Hindlimb muscle (tissue), 1 donor: ENCODE measurements around the gene PYCARD. TPM values are rescaled to one million over a fixed set of nuclear protein-coding genes. Genes with fewer than 3 reads are reported as not detected.
"Not testable (repeated sequence)": the region's sequence is repeated elsewhere in the genome, so short reads cannot be mapped to it uniquely, and the experiment has no call there.

Source experiments
- DNase-seq: peaks from one replicate; pipeline ENCODE4 v3.0.0-alpha.2; 2013
- polyA plus RNA-seq: library from polyadenylated mRNA; unstranded; fragments of 120-200 nt; gene quantifications from one replicate; pipeline ENCODE4 v1.2.1, GENCODE V29; 2013; ENCODE audit not compliant: insufficient read length

The PYCARD gene
- polyA plus RNA-seq, 1 donor: 9.1 TPM

- DNase-seq: no peak
Measured at GRCh38 chr16:31214708-31215286, 12.2 kb upstream of the PYCARD start.

GRCh38 chr16:31213877-31214707 is 11.5 kb upstream of the PYCARD start, which contains the start of gene TRIM72:
TSS of gene TRIM72 (plus strand) at chr16:31214119. CDS start at chr16:31214739, 620 bp downstream.
- DNase-seq: peak; percentile 54

GRCh38 chr16:31213342-31213741 is 10.8 kb upstream of the PYCARD start:
- no peak for DNase-seq

GRCh38 chr16:31206776-31207175 is 4.2 kb upstream of the PYCARD start:
- DNase-seq: no peak

GRCh38 chr16:31204871-31205666 is 2.5 kb upstream of the PYCARD start:
- DNase-seq: no peak

GRCh38 chr16:31201582-31202413 is 762 bp downstream of the PYCARD start:
- no peak for DNase-seq

- DNase-seq: no peak
Measured at GRCh38 chr16:31200821-31201568, 1.6 kb downstream of the PYCARD start.

GRCh38 chr16:31200111-31200510 is 2.4 kb downstream of the PYCARD start:
- not testable (repeated sequence) for DNase-seq

GRCh38 chr16:31199430-31200041 is 3.0 kb downstream of the PYCARD start:
- DNase-seq: no peak

- no peak for DNase-seq
Measured at GRCh38 chr16:31198207-31198882, 4.2 kb downstream of the PYCARD start.

GRCh38 chr16:31196324-31197088 is 6.1 kb downstream of the PYCARD start:
- no peak for DNase-seq

- DNase-seq: not testable (repeated sequence)
Measured at GRCh38 chr16:31195861-31196260, 6.7 kb downstream of the PYCARD start.

GRCh38 chr16:31194898-31195297 is 7.7 kb downstream of the PYCARD start:
- no peak for DNase-seq

GRCh38 chr16:31193874-31194273 is 8.7 kb downstream of the PYCARD start:
- no peak for DNase-seq

- DNase-seq: no peak
Measured at GRCh38 chr16:31192856-31193642, 9.5 kb downstream of the PYCARD start.

GRCh38 chr16:31191697-31192428 is 10.7 kb downstream of the PYCARD start:
- no peak for DNase-seq

GRCh38 chr16:31190818-31191444 is 11.6 kb downstream of the PYCARD start:
- DNase-seq: no peak

- DNase-seq: no peak
Measured at GRCh38 chr16:31190061-31190460, 12.5 kb downstream of the PYCARD start.
